NCI-H2107 treated with DMSO at 0.1 percent for 48 hours (cell line): Measurements from ENCODE around the gene RAB26.

Experiments
- DNase-seq: peaks from one replicate; lab custom pipeline; 2025; ENCODE audit not compliant: unreplicated experiment; lab: John Stamatoyannopoulos, UW

RAB26 gene

GRCh38 chr16:2159175-2159838, 10.9 kb downstream of the RAB26 start:
- DNase-seq: no peak

- DNase-seq: no peak
Measured at GRCh38 chr16:2160915-2161551, 12.6 kb downstream of the RAB26 start.

DNA sequence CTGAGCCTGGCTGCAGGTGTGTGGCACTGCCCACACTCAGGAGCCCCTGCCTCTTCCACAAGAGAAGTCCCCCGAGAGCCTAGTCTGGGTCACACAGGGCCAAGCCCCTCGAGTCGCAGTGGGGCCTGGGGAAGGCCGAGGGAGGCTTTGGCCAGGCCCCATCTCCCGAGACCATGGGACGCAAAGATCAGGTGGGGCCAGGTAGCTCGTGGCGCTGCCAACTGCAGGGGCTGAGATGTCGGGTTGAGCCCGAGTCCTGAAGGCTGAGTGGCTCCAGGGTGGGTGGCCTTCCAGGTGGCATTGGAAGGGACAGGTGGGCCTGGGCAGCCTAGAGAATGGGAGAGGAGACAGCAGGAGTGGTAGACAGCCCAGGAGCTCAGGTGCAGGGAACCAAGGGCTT, 13.5 kb downstream of the RAB26 start:
- DNase-seq: no peak

DNA sequence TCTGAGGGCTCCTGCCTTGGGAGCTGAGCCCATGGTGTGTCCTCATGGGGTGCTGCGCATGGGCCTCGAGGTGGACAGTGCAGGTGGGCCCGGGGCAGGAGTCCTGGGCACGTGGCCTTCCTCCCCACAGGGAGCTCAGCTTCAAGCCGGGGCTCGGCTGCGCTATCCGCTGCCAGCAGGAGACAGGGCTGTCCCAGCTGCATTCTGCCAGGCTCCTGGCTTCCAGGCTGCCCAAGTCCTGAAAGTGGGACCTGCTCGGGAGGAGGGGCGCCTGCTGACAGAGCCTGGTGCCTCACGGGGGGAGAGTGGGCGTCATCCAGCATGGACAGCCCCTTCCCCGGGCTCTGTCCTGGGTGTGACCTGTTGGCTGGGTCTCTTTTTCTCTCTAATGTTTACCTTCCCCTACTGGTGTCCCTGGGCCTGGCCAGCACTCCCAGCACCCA, 14.3 kb downstream of the RAB26 start:
- DNase-seq: no peak

GRCh38 chr16:2163211-2163881, 14.9 kb downstream of the RAB26 start:
- DNase-seq: no peak

DNA sequence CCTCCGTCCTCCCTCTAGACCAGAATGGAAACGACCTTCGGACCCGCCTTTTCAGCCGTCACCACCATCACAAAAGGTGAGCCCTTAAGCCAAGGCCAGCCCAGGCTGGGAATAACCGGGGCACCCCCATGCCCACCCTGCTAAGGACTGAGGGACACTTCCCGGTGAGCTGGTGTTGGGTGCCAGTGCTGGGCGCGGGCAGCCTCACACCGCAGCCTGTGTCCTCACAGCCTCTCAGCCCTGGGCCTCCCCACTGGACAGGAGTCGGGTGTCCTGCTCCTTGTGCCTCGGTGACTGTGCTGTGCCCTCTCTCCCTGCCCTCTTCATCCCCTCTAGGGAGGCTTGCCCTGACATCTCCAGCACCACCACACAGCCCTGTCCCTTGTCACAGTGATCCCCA, 17.4 kb downstream of the RAB26 start:
- DNase-seq: no peak

GRCh38 chr16:2166263-2167067, 18.0 kb downstream of the RAB26 start:
- no peak for DNase-seq

- DNase-seq: no peak
Measured at GRCh38 chr16:2167068-2167638, 18.7 kb downstream of the RAB26 start.

- no peak for DNase-seq
Measured at GRCh38 chr16:2170080-2170479, 21.7 kb downstream of the RAB26 start.

DNA sequence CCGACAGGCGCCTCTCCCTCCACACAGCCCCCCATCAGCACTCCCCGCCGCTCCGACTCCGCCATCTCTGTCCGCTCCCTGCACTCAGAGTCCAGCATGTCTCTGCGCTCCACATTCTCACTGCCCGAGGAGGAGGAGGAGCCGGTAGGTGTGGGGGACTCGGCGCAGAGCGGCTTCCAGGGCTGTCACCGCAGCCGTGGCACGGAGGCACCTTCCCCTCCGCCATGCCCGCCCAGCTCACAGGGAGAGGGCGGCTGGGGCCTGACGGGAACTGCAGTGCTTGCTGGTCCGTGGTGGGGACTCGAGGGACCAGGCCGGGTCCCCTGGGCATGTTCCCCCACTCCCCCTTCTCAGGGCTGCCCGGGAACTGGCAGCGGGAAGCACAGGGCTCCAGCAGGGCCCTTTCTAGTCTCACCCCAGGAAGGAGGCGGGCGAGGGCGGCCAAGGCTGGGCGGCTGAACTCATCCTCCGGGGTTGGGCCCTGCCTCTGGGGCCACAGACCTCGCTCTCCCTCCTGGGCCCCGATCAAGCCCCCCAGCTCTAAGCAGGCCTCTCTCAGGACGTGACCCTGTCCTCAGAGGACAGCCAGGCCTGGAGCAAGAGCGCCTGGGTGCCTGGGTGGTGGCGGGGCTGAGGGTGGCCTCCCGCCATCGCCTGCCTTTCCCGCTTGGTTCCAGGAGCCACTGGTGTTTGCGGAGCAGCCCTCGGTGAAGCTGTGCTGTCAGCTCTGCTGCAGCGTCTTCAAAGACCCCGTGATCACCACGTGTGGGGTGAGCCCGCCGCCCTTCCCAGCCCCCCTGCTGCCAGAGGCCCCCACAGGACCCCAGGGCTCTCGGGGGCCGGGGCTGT, 22.4 kb downstream of the RAB26 start:
- DNase-seq: no peak

GRCh38 chr16:2171601-2172178, 23.3 kb downstream of the RAB26 start:
- DNase-seq: no peak

GRCh38 chr16:2172688-2173335, 24.4 kb downstream of the RAB26 start:
- no peak for DNase-seq

GRCh38 chr16:2173366-2173765, 24.9 kb downstream of the RAB26 start:
- no peak for DNase-seq

DNA sequence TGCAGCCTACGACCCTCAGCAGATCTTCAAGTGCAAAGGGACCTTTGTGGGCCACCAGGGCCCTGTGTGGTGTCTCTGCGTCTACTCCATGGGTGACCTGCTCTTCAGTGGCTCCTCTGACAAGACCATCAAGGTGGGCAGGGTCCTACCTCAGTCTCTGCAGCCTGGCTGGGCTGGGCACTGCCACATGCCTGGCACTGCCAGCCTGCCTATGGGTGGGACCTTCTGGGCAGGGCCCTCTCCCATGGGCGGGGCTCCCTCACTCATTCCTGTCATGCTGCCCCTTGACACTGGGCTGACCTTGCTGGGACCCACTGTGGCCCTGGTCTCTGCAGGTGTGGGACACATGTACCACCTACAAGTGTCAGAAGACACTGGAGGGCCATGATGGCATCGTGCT, 25.5 kb downstream of the RAB26 start:
- DNase-seq: no peak

DNA sequence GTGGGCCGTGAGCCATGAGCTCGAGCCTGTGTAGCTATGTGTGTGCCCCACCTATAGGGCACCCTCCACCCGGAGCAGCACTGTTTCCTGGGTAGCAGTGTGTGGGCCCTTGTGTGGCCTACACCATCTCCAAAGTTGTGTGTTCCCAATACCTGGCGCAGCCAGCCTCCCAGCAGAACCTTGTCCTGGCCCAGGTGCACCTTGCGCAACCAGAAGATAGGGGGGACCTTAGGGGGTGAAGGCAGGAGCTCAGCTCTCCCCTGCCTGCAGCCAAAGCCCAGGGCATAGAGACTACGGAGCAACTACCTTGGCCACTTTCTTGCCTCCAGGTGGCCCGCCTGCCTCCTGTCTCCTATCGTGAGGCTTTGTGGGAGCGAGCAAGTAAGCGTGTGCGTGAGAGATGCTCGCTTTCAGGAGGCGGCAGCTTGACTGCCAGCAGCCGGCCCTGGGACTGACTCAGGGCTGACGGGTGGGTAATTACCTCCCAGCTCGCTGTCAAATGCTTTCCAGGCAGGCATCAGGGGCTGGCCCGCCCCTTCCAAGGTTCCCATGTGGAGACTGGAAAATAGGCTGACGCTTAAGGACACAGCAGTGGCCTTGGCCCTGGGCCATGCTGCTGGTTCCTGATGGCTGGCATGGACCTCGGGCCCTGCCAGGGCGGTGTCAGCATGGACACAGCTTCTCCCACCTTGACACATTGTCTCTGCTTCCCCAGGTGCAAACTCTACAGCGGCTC, 26.1 kb downstream of the RAB26 start:
- no peak for DNase-seq

DNA sequence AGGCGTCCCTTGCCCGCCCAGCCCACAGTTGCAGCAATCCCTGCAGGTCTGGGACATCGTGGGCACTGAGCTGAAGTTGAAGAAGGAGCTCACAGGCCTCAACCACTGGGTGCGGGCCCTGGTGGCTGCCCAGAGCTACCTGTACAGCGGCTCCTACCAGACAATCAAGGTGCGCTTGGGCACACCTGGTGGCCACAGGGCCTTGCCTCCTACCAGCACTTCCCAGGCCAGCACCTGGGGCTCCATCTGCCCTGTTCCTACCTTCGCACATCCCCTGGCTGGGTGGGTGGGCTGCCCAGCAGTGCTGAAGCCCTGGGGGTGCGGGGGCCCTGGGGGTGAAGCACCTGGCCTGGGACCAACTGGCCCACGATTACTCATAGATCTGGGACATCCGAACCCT, 27.0 kb downstream of the RAB26 start:
- no peak for DNase-seq

DNA sequence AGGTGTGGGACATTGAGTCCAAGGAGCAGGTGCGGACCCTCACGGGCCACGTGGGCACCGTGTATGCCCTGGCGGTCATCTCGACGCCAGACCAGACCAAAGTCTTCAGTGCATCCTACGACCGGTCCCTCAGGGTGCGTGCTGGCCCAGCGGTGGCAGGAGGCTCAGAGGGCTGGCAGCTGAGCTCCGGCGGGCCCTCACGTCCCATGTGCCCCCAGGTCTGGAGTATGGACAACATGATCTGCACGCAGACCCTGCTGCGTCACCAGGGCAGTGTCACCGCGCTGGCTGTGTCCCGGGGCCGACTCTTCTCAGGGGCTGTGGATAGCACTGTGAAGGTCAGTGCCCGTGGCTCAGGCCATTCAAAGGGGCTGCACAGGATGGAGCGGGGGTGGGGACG, 27.6 kb downstream of the RAB26 start:
- no peak for DNase-seq

DNA sequence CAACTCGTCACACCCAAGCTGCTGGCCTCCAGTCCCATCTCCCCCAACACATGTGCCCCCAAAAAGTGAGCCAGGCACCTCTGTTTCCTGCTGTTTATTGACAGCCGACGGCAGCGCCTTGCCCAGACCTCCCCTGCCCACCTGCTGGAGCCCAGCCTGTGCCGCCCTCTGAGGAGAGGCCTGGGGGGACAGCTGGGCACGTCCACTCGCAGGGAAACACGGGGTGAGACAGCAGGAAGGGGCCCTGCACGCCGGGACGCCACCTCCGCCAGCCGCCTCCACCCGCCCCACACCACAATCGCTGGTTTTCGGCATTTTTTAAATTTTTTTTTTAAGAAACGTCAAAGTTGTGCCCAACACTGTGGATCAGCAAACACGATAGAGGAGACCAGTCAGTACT, 28.7 kb downstream of the RAB26 start:
- DNase-seq: no peak

DNA sequence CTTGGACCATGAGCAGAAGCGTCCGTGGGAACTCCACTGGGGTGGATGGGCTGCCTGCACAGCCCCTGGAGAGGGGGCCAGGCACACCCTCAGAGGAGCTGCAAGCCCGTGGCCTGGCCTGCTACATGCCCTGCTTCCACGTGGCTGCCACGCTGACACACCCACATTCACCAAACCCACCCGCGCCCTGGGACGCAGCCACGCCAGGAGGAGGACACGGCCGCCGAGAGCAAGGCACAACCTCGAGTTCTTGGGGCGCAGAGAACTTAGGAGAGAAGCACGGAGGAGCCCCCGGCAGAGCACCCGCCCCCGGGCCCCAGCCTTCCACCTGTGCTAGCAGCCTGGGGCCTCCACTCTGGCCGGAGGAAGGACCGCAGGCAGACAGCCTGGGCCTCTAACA, 29.1 kb downstream of the RAB26 start:
- no peak for DNase-seq
